GM12878 (cell line): ENCODE results near the gene PTTG2.
A peak's percentile ranks its signal among the peaks of the same experiment; 100 is the strongest.

ENCODE experiments used
- BMI1 ChIP-seq: fragments of 450-650 bp; IDR thresholded peaks from 2 replicates; pipeline ENCODE4 v1.6.1; 2016; ENCODE audit warnings: mild to moderate bottlenecking, moderate library complexity, borderline replicate concordance
- CHD1 ChIP-seq: IDR thresholded peaks from 2 replicates; pipeline ENCODE4 v1.6.1; 2012; ENCODE audit warnings: low read depth, low read length, improper control_type of control experiment
- CREB1 ChIP-seq: IDR thresholded peaks from 2 replicates; pipeline ENCODE4 v1.6.1; 2012; ENCODE audit warnings: low read depth, mild to moderate bottlenecking, inconsistent platforms
- EZH2 ChIP-seq: IDR thresholded peaks from 2 replicates; pipeline ENCODE4 v1.6.1; 2012; ENCODE audit warnings: low read depth, mild to moderate bottlenecking, control low read depth, inconsistent platforms, low read length, borderline replicate concordance; ENCODE audit not compliant: control insufficient read depth
- IKZF1 ChIP-seq: fragments of 450-650 bp; conservative IDR thresholded peaks from 2 replicates; pipeline ENCODE4 v1.6.1; 2017; ENCODE audit warnings: antibody characterized with exemption, mild to moderate bottlenecking
- JUNB ChIP-seq: IDR thresholded peaks from 2 replicates; pipeline ENCODE4 v1.6.1; 2016; ENCODE audit warnings: antibody characterized with exemption, mild to moderate bottlenecking
- NRF1 ChIP-seq: conservative IDR thresholded peaks from 2 replicates; pipeline ENCODE4 v1.6.1; 2011; ENCODE audit warnings: mild to moderate bottlenecking, low read depth, low read length, improper control_type of control experiment
- POLR2A ChIP-seq: IDR thresholded peaks from 2 replicates; pipeline ENCODE4 v1.6.1; 2011; ENCODE audit warnings: low read depth, mild to moderate bottlenecking, low read length
- YBX1 ChIP-seq: fragments of 450-650 bp; IDR thresholded peaks from 2 replicates; pipeline ENCODE4 v1.6.1; 2016; ENCODE audit warnings: antibody characterized with exemption
- ZNF24 ChIP-seq: fragments of 450-650 bp; IDR thresholded peaks from 2 replicates; pipeline ENCODE4 v1.6.1; 2017; ENCODE audit warnings: antibody characterized with exemption, mild to moderate bottlenecking
- TF ChIP-seq, protein P1 (sequence below), 3 experiments: IDR thresholded peaks in 2 of 3; conservative IDR thresholded peaks in 1 of 3; 2 replicates each; pipeline ENCODE4 v1.5.1; 2011; ENCODE audit warnings: low read depth in 3 of 3, low read length in 3 of 3, mild to moderate bottlenecking in 3 of 3, control low read depth in 2 of 3, moderate library complexity in 2 of 3, inconsistent platforms in 1 of 3, mixed read lengths in 1 of 3; ENCODE audit not compliant: control insufficient read depth in 2 of 3, insufficient read depth in 1 of 3; ENCODE audit errors: extremely low read depth in 1 of 3
- TF ChIP-seq, protein P2 (sequence below): IDR thresholded peaks from 2 replicates; pipeline ENCODE4 v1.6.1; 2012; ENCODE audit warnings: low read depth, low read length, improper control_type of control experiment
- TF ChIP-seq, protein P3 (sequence below): IDR thresholded peaks from 2 replicates; pipeline ENCODE4 v1.6.1; 2011; ENCODE audit warnings: mild to moderate bottlenecking, low read depth, low read length, moderate library complexity; ENCODE audit not compliant: insufficient replicate concordance
- TF ChIP-seq, protein P4 (sequence below): fragments of 450-650 bp; IDR thresholded peaks from 2 replicates; pipeline ENCODE4 v1.6.1; 2017; ENCODE audit warnings: mild to moderate bottlenecking, low read depth, inconsistent platforms; ENCODE audit not compliant: poor library complexity, severe bottlenecking

DNA sequence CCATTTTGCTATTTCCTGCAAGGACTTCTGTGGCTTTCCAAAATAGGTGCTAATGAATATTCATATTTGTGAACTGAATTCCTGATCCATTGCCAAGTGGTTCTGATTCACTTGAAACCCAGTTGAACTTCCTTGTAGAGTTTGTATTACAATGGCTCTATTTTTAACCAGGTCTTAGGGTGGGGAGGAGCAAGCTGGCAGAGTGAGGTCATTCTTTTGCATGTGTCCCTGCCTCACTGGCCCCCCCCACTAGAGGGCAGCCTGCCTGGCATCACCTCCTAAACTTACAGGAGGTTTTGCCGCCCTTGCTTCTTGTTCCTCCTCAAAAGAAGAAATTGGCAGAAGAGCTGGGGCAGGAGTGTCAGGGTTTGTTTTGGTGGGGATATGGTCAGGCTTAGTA lies 10.5 kb downstream of the PTTG2 start:
- TF ChIP-seq CHD1, result no peak
- TF ChIP-seq, protein P1, sequence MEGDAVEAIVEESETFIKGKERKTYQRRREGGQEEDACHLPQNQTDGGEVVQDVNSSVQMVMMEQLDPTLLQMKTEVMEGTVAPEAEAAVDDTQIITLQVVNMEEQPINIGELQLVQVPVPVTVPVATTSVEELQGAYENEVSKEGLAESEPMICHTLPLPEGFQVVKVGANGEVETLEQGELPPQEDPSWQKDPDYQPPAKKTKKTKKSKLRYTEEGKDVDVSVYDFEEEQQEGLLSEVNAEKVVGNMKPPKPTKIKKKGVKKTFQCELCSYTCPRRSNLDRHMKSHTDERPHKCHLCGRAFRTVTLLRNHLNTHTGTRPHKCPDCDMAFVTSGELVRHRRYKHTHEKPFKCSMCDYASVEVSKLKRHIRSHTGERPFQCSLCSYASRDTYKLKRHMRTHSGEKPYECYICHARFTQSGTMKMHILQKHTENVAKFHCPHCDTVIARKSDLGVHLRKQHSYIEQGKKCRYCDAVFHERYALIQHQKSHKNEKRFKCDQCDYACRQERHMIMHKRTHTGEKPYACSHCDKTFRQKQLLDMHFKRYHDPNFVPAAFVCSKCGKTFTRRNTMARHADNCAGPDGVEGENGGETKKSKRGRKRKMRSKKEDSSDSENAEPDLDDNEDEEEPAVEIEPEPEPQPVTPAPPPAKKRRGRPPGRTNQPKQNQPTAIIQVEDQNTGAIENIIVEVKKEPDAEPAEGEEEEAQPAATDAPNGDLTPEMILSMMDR (IDR thresholded peaks at IDR 0.05 in 2 of 3, conservative IDR thresholded peaks at IDR 0.05 in 1 of 3; ENCODE audit: control insufficient read depth in 2 of 3, extremely low read depth in 1 of 3, insufficient read depth in 1 of 3, low read depth in 3 of 3, low read length in 3 of 3), result peak; percentile 15 to 52 (median 49); a peak in 4 of 6 replicates
- no peak for TF ChIP-seq CREB1
- TF ChIP-seq JUNB, result no peak
- no peak for TF ChIP-seq ZNF24
- no peak for TF ChIP-seq POLR2A
- TF ChIP-seq IKZF1, result no peak
- TF ChIP-seq BMI1, result no peak
- TF ChIP-seq NRF1, result no peak
- TF ChIP-seq YBX1, result no peak
- TF ChIP-seq, protein P2, sequence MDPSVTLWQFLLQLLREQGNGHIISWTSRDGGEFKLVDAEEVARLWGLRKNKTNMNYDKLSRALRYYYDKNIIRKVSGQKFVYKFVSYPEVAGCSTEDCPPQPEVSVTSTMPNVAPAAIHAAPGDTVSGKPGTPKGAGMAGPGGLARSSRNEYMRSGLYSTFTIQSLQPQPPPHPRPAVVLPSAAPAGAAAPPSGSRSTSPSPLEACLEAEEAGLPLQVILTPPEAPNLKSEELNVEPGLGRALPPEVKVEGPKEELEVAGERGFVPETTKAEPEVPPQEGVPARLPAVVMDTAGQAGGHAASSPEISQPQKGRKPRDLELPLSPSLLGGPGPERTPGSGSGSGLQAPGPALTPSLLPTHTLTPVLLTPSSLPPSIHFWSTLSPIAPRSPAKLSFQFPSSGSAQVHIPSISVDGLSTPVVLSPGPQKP, result no peak
- TF ChIP-seq EZH2, result no peak
- TF ChIP-seq, protein P3, sequence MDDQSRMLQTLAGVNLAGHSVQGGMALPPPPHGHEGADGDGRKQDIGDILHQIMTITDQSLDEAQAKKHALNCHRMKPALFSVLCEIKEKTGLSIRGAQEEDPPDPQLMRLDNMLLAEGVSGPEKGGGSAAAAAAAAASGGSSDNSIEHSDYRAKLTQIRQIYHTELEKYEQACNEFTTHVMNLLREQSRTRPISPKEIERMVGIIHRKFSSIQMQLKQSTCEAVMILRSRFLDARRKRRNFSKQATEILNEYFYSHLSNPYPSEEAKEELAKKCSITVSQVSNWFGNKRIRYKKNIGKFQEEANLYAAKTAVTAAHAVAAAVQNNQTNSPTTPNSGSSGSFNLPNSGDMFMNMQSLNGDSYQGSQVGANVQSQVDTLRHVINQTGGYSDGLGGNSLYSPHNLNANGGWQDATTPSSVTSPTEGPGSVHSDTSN, result no peak
- TF ChIP-seq, protein P4, sequence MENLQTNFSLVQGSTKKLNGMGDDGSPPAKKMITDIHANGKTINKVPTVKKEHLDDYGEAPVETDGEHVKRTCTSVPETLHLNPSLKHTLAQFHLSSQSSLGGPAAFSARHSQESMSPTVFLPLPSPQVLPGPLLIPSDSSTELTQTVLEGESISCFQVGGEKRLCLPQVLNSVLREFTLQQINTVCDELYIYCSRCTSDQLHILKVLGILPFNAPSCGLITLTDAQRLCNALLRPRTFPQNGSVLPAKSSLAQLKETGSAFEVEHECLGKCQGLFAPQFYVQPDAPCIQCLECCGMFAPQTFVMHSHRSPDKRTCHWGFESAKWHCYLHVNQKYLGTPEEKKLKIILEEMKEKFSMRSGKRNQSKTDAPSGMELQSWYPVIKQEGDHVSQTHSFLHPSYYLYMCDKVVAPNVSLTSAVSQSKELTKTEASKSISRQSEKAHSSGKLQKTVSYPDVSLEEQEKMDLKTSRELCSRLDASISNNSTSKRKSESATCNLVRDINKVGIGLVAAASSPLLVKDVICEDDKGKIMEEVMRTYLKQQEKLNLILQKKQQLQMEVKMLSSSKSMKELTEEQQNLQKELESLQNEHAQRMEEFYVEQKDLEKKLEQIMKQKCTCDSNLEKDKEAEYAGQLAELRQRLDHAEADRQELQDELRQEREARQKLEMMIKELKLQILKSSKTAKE, result no peak
